Erythroblast (primary cell): ENCODE data around the gene ZNF385C.

Experiments used
- GATA1 ChIP-seq: IDR thresholded peaks from 2 replicates; pipeline ENCODE4 v1.6.1; 2011; ENCODE audit warnings: low read depth, mild to moderate bottlenecking, control low read depth, low read length, moderate library complexity
- POLR2A ChIP-seq: IDR thresholded peaks from 2 replicates; pipeline ENCODE4 v1.6.1; 2011; ENCODE audit warnings: mild to moderate bottlenecking, low read length

GRCh38 chr17:42052346-42052877, 45.9 kb downstream of the ZNF385C start:
- TF ChIP-seq POLR2A (no peak), GATA1 (no peak)
